GM10248 (cell line): Measurements from ENCODE around the gene OR2D3.

Source experiments
- CTCF ChIA-PET: fragments of 300-600 bp; sonication (Branson Sonifier 250); formaldehyde crosslinking; extraction: SDS; loops from one replicate; lab custom pipeline; 2021; ENCODE audit warnings: antibody characterized with exemption; lab: Yijun Ruan, JAX
- POLR2A ChIA-PET: fragments of 350-650 bp; sonication (Branson Sonifier 250); formaldehyde crosslinking; extraction: SDS; loops from one replicate; lab custom pipeline; 2020; ENCODE audit warnings: antibody characterized with exemption; lab: Yijun Ruan, JAX
- DNase-seq: peaks from one replicate; pipeline ENCODE4 v3.0.0; 2012; ENCODE audit errors: extremely low spot score
- CTCF ChIP-seq: IDR thresholded peaks from 2 replicates; pipeline ENCODE4 v1.5.1; 2012; ENCODE audit warnings: mild to moderate bottlenecking, low read depth; ENCODE audit errors: extremely low read depth, missing control alignments, control extremely low read depth

The OR2D3 gene

GRCh38 chr11:6888830-6889229 lies 32.0 kb upstream of the OR2D3 start:
- CTCF ChIA-PET: interaction anchor here (1.4 to 1.6 kb wide), 2 partner anchors 13 to 76 kb away, joined by 3 to 4 read pairs; no protein-coding TSS in a partner anchor
- DNase-seq: no peak
- no peak for TF ChIP-seq CTCF
- POLR2A ChIA-PET: no interaction called here

- TF ChIP-seq CTCF: no peak
- CTCF ChIA-PET: interaction anchor here (1.1 to 1.6 kb wide), 3 partner anchors 14 to 132 kb away, joined by 3 to 4 read pairs (median 4); no protein-coding TSS in a partner anchor
- no peak for DNase-seq
- POLR2A ChIA-PET: no interaction called here
These were observed 31.0 kb upstream of the OR2D3 start for GRCh38 chr11:6889835-6890234.

DNA sequence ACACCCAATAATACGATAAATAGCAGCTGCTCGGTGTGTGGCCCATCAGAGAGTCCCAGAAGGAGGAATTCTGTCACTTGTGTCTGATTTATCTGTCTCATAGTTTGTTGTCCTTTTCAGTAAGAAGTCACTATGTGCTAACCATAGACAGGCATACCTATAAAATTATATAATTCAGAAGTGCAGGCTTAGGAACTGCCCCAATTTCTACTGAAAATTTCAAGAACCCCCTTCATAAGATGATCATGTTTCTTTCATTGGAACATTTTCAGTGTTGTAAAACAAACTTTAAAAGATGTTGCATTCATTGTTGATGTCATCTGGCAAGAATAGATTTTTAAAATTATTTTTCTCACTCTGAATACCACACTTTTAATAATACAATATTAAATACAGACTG lies 28.4 kb upstream of the OR2D3 start, which contains the start of gene OR2D2:
Gene OR2D2, minus strand, starts transcription at position 101 of the 400 bp plus-strand sequence. Its CDS starts 0 bp downstream, at position 101.
- POLR2A ChIA-PET: no interaction called here
- no peak for DNase-seq
- TF ChIP-seq CTCF: no peak
- CTCF ChIA-PET: no interaction called here

DNA sequence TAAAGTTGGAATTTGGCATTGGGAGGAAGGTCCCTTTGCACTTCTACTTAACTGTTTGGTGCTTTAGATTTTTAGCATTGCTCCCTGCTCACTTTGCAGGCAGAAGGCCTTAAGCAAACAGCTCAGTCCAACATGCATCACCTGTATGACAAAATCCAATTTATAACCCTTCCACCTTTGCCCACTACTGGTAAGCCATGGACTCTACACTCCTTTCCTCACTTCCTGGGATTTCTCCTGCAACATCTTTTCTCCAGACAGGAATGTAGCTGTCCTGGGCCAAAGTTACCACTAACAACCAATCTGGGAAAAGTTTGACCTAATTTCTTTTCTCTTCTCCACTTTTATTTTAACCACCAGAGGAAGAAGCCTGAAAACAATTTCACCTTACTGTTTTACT lies 26.7 kb upstream of the OR2D3 start:
- DNase-seq: no peak
- no peak for TF ChIP-seq CTCF
- CTCF ChIA-PET: no interaction called here
- POLR2A ChIA-PET: no interaction called here

DNA sequence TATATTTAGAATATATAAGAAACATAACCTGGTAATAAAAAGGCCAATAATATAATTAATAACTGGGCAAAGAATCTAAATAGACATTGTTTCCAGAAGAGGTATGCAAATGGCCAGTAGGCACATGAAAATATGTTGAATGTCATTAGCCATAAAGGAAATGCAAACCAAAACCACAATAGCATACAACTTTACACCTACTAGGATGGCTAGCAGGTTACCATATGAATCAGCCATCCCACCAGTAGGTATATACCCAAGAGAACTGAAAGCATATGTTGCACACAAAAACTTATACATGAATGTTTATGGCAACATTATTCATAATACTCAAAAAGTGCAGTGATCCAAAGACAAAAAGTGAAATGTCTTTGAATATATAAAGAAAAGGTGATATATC lies 25.8 kb upstream of the OR2D3 start:
- no peak for DNase-seq
- TF ChIP-seq CTCF: no peak
- CTCF ChIA-PET: no interaction called here
- POLR2A ChIA-PET: no interaction called here

DNA sequence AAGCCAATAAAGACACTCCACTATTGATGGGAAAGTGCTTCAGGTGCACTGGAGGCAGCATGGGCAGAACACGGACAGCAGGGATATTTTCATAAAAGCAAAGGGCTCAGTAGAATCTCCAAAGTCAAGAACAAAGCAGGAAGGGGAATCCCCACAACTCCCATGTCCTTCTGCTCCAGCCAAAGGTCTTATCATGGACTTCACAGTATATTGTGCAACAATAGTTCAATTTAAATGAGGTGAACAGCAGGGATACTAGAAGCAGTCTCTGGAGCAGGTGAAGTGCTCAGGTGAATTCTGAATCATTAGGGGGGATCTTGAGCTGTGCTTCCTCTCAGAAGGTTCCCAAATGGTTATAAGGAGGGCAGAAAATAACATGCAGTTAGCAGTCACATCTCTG lies 21.9 kb upstream of the OR2D3 start:
- no peak for TF ChIP-seq CTCF
- ChIA-PET CTCF (interaction anchor here (2.4 kb wide), 1 partner anchor 87 kb away, joined by 9 read pairs; no protein-coding TSS in a partner anchor), POLR2A (no interaction called here)

More for the DNA sequence above, 21.9 kb upstream of the OR2D3 start:
- DNase-seq: no peak
